HG03521 (cell line): ENCODE results near the gene PZP.

Experiments used
- ATAC-seq: cut with Tn5 transposase; IDR thresholded peaks from one replicate; pipeline ENCODE4 v1.9.1; 2021; ENCODE audit warnings: mild to moderate bottlenecking, moderate library complexity; ENCODE audit not compliant: unreplicated experiment

The PZP gene

GRCh38 chr12:9104767-9105423 lies 103.3 kb downstream of the PZP start:
- ATAC-seq = no peak

- no peak for ATAC-seq
These were observed 104.1 kb downstream of the PZP start for GRCh38 chr12:9104087-9104486.

GRCh38 chr12:9103050-9103849 lies 104.9 kb downstream of the PZP start:
- ATAC-seq = no peak

GRCh38 chr12:9101018-9101687 lies 107.0 kb downstream of the PZP start:
- no peak for ATAC-seq

GRCh38 chr12:9099552-9100190 lies 108.5 kb downstream of the PZP start:
- no peak for ATAC-seq
